Anterior cingulate cortex (tissue), 58 donors: Measurements from ENCODE around the gene GPR132.
"Not testable (repeated sequence)": the region's sequence is repeated elsewhere in the genome, so short reads cannot be mapped to it uniquely, and the experiment has no call there.

ENCODE experiments used
- DNase-seq, 58 donors: peaks; one replicate each; lab custom pipeline; 2025; lab: John Stamatoyannopoulos, UW

The GPR132 gene

GRCh38 chr14:105092171-105093037, 27.2 kb upstream of the GPR132 start:
- no peak for DNase-seq

GRCh38 chr14:105091517-105092170, 26.4 kb upstream of the GPR132 start:
- peak in 1 of 58 donors; percentile 41 for DNase-seq

GRCh38 chr14:105091054-105091516, 25.9 kb upstream of the GPR132 start:
- DNase-seq = no peak

GRCh38 chr14:105090493-105091053, 25.3 kb upstream of the GPR132 start:
- peak in 45 of 58 donors; percentile 19 to 80 (median 46) for DNase-seq

GRCh38 chr14:105089746-105090492, 24.7 kb upstream of the GPR132 start:
- no peak for DNase-seq

- no peak for DNase-seq
Measured at GRCh38 chr14:105088812-105089745, 23.8 kb upstream of the GPR132 start.

- no peak for DNase-seq
Measured at GRCh38 chr14:105087963-105088811, 23.0 kb upstream of the GPR132 start.

- peak in 9 of 58 donors; percentile 23 to 68 (median 45) for DNase-seq
Measured at GRCh38 chr14:105087308-105087962, 22.2 kb upstream of the GPR132 start.

GRCh38 chr14:105086833-105087307, 21.6 kb upstream of the GPR132 start:
- peak in 20 of 58 donors; percentile 13 to 65 (median 35) for DNase-seq

GRCh38 chr14:105085766-105086165, 20.5 kb upstream of the GPR132 start:
- no peak for DNase-seq

- no peak for DNase-seq
Measured at GRCh38 chr14:105084741-105085571, 19.7 kb upstream of the GPR132 start.

- no peak for DNase-seq
Measured at GRCh38 chr14:105083926-105084685, 18.9 kb upstream of the GPR132 start.

- DNase-seq = no peak
Measured at GRCh38 chr14:105082703-105083102, 17.5 kb upstream of the GPR132 start.

GRCh38 chr14:105081473-105081872, 16.2 kb upstream of the GPR132 start:
- not testable (repeated sequence) for DNase-seq

GRCh38 chr14:105080161-105080560, 14.9 kb upstream of the GPR132 start:
- DNase-seq = no peak

GRCh38 chr14:105078294-105078693, 13.1 kb upstream of the GPR132 start:
- DNase-seq = no peak
